ENCODE results near the gene SFTA2. TPM values are rescaled to one million over a fixed set of nuclear protein-coding genes. Genes with fewer than 3 reads are reported as not detected.
"Not testable (repeated sequence)": the region's sequence is repeated elsewhere in the genome, so short reads cannot be mapped to it uniquely, and the experiment has no call there.

The SFTA2 gene
- total RNA-seq, result not detected in 2 replicates

DNA sequence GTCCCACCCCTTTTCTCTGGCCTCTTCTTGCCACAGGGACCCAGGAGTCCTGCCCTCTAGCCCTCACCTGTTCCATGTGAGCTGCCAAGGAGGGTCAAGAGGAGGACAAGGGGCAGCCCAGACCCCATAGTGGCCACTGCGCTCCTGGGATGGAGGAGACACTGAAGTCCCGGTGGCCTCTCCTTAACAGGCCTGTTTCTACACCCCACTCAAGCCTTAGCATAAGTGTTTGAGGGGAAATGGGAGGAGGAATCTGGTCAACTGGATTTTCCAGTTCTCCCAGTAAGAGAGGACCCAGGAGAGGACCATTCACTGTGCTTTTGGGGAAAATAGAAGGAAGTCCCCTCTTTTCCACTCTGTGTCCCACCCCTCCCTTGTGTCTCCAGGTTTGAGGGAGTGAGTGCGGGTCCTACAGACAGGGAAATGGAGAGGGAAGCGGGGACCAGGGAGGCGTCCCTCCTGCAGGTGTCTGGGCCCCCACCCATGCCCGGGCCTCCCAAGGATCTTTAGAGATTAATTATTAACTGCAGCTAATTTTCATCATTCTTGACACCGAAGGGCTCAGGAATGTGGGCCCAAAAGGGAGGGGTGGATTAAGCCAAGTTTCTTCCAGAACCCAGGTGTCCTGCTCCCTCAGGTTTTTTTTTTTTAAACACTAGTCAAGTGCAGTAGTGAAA, at the start of gene SFTA2:
Gene SFTA2, minus strand, starts transcription at position 202 of the 677 bp plus-strand sequence. Its CDS starts 74 bp downstream, at position 128.
- intact Hi-C loops (cut with micrococcal nuclease), result no loop called here

DNA sequence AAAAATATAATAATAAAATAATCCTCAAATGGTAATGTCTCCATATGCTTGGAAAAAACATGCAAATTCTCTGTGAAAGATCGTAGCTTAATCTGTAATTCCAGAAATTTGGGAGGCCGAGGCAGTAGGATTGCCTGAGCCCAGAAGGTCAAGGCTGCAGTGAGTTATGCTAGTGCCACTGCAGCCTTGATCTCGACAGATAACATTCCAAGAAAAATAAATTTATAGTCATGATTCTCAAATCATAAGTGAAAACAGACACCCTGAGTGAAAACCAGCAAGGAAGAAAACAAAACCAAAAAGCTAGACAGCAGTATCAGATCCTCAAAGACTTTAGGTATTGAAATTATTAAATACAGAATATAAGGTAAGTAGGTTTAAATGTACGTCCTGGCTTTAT, 47.7 kb upstream of the SFTA2 start:
- intact Hi-C loops (cut with micrococcal nuclease), result no loop called here

DNA sequence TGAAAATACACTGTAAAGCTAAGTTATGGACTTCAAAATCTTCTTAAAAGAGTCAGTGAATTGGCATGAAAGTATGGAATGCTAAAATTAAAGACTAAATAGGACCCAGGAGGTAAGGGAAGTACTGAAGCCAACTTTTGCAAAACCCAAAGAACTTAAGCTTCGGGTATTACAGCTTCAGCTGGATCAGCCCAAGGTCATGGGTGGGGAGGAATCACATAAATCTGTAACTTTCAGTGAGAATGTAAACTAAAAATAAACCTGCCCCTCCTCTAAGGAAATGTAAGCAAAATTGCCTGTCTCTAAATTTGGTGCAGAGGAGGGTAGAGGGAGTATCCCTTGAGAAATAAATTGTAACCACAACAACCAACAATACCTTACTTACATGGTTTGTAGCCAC, 47.2 kb upstream of the SFTA2 start:
- intact Hi-C loops (cut with micrococcal nuclease), result no loop called here

DNA sequence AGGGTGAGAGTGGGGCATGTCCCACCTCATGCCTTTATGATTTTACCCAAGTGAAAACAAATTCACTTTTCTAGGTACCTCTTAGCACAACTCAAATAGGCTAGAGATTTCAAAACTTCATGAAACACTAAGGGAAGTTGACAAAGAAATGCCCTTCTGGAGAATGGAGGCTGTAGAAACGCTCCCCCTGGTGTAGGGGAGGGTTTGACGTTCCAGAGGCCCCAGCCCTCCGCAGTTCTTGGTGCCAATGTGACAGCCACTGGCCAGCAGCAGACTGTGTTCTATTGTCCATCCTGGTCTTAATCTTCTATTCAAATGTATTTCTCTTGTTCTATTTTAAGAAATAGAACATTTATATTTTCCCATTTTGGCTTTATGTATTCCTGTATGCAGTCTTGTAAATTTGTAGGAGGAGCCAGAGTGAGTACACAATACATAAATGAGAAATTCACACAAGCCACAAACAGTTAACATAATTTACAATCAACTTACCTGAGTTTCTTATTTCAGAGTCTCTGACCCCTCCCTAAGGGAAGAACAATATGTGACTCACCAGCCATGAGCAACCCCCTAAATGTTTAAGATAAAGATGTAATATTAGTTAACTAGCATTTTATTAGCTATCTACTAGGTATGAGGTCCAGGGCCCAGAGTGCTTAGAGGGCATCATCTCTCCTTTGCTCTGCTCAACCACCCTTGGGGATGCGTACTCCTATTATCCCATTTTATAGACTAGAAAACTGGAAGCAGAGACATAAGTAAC, 42.7 kb upstream of the SFTA2 start:
- intact Hi-C loops (cut with micrococcal nuclease), result no loop called here

DNA sequence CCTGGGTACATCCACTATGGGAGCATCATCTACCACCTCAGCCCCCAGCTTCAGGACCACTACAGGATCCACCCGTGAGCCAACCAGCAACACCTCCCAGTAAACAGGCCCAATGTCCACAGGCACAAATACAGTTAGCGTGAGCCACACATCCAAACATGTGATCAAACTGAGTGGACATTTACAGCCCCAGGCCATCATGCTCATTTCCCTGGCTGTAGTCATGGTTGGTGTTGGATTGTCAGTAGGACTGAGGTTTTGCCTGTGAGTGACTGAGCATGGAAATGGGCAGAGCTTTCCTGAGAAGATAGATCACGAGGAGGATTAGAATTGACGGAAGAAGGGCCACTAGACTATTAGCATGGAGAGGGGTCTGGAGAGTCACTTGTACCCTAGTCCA, 40.8 kb upstream of the SFTA2 start:
- intact Hi-C loops (cut with micrococcal nuclease), result no loop called here

DNA sequence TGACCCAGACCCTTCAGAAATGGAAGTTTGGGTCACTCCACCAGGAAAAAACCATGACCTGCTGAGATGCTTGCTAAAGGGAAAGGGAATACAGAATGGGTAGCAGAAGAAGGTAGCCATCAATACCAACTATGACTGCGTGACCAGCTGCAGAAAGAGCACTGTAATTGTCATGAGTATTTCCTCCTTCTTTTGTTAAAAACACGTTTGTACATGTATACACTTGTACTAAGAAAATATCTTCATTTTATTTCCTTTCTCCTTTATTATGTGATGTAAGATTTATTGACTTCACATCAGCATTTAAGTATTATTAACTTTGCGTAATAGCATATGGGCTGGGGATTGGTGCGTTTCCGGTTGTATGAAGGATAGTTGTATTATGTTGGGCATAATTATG, 39.0 kb upstream of the SFTA2 start:
- intact Hi-C loops (cut with micrococcal nuclease), result no loop called here

DNA sequence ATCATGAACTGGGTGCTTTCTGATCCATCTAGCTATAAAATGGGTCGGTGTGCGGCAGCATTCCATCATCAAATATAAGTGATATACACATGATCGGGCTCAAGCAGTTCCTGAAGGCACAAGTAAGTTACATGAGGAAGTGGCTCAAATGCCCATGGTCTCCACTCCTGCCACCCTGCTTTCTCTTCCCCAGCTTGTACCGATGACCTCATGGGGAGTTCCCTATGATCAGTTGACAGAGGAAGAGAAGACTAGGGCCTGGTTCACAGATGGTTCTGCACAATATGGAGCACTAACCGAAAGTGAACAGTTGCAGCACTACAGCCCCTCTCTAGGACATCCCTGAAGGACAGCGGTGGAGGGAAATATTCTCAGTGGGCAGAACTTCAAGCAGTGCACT, 37.2 kb upstream of the SFTA2 start:
- intact Hi-C loops (cut with micrococcal nuclease), result not testable (repeated sequence)

DNA sequence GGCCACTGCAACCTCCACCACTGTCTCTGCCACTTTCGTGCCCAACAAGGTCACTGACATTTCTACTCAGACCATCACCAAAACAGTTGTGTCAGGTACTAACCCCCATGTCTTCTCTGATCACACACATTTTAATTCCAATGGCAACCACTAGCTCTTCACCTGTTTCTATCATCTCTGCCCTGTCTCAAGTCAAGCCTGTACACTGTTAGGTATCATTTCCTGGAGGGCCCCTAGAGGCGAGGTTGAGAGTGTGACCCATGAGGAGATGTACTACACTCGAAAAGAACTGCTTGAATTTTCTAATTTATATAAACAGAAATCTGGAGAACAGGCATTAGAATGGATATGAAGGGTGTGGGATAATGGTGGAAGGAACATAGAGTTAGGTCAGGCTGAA, 34.2 kb upstream of the SFTA2 start:
- intact Hi-C loops (cut with micrococcal nuclease), result no loop called here

DNA sequence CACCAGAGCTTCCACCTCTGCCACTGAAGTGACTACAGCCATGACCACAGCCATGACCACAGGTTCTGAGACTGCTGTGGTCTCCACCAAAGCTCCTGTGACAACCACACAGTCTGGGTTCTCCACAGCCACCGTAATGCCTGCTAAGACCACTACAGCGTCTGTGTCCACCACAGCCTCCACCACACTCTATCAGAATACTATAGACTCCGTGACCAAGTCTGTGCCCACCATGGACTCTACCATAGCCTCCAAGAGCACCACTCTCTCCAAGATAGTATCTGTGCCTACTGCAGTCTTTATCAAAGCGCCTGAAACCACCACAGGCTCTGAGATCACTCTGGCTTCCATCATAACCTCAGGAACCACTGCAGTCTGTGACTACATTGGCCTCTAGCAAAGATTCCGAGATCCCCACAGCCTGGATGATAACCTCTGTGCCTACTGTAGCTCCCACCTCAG, 33.2 kb upstream of the SFTA2 start:
- intact Hi-C loops (cut with micrococcal nuclease), result no loop called here

DNA sequence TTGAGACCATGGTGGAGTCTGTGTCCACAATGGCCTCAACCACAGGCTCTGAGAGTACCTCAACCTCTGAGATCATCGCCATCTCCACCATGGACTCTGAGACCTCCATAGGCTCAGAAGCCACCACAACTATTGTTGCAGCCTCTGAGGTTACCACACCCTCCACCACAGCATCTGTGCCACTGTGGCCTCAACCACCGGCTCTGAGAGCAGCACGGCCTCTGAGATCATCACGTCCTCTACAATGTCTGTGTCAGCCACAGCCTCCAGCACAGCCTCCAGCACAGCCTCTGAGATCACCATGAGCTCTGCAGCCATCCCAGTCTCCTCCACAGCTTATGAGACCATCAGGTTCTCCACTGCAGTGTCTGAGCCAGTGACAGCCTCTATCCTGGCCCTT, 32.1 kb upstream of the SFTA2 start:
- intact Hi-C loops (cut with micrococcal nuclease), result loop anchor here (1.0 kb wide), 1 partner anchor 9 kb away; no protein-coding TSS in a partner anchor

DNA sequence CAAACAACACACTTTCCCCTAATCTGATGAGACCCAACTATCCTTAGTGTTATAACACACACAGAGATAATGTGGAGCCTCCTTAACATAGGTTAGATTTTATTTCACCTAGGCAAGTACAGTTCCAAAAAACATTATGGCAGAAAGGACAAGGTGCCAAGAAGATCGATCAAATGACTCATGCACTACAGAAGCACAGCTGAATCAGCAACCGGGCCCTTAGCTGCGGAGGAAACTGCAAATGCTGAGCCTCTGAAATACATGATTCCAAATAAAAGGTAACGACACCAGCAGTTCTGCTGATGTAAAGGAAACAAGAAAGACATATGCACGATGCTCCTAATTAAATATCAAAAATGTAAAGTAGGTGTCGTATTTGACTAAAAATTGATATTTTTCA, 31.7 kb upstream of the SFTA2 start:
- intact Hi-C loops (cut with micrococcal nuclease), result loop anchor here (1.0 kb wide), 1 partner anchor 8 kb away; no protein-coding TSS in a partner anchor

DNA sequence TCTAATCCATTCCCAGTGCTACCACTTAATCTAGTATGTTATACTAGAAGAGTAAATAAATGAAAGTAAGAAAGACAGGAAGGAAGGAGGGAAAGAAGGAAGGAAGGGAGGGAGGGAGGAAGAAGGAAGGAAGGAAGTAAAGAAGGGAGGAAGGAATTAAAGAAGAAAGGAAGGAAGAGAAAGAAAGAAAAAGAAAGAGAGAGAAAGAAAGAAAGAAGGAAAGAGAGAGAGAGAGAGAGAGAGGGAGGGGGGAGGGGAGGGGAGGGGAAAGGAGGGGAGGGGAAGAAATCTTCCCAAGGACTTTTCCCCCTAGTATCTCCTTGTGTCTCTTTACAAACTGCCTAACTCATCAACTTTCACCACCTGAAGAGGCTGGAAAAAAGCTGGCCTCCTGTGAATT, 30.7 kb upstream of the SFTA2 start:
- intact Hi-C loops (cut with micrococcal nuclease), result no loop called here

DNA sequence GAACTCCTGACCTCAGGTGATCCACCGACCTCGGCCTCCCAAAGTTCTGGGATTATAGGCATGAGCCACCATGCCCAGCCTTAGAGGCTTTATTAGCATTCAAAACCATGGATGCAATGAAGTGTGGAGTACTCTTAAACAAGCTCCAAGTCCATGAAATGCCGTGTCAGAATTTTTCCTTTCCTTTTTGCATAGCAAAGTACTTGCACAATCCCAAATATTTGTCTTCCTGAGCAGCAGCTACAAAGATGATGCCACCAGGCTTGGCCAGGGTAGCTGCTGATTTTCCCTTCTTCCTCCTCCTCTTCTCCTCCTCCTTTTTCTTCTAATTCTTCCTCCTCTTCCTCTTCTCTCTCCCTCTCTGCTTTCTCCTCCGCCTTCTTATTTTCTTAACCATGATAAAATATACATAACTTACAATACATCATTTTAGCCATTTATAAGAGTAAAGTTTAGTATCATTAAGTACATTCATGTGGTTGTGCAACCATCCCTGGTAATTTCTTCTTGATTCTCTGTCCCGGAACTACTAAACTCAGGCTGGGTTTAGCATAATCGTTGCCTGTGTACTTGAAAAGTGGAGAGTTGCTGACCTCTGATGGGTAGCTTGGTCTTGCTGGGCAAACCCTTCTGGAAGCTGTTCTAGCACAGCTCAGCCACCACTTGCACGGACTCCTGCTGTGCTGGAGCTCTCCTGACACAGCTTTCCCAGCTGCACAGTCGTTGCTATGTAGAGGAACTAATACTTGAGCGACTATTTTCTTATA, 29.1 kb upstream of the SFTA2 start:
- intact Hi-C loops (cut with micrococcal nuclease), result no loop called here

DNA sequence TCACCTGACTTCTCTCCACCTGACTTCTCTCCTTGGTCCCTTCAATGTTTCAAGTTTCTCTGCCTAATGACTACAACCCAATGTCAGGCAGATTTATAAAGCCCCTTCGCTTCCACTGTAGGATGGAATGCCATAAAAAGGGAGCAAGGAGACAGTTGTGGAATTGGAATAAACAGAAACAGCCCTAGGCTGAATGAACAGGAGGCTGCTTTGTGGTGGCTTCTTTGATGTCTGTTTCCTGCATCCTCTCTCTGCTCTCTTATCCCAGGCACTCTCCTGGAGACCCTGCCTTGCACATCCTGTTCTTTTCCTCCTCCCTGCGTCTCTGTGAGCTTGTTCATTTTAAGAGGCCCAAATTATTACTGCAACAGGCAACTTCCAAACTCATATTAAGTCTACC, 25.7 kb upstream of the SFTA2 start:
- intact Hi-C loops (cut with micrococcal nuclease), result no loop called here

DNA sequence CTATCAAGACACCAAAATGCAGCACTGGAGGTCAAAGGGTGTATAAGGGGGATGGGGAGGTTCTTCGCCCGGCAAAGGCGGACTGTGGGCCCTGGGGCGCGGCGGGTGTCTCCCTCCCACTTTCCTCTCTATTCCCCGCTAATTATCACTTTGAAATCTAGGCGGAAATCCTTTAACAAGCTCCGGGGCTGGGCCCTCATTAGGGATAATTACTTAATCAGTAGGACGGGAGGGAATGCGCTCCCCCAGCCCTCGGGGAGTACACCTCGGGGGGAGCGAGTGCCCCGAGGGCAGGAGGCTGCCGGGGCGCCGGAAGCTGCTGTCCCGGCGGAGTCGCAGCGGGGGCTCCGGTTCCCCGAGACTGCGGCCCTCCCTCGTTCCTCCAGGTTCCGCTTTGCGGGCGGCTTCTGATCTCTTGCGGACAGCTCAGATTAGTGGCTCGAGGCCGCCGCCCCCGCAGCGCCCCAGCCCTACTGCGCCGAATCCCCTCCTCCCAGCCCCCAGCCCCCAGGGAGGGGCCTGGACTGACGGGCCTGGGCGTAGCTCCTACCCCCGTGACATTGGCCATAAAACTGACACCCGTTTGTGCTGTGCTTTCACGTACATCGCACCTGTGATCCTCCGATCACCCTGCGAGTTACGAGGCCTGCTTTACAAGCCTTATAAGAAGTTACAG, 23.5 kb upstream of the SFTA2 start:
- intact Hi-C loops (cut with micrococcal nuclease), result loop anchor here (1.0 kb wide), 1 partner anchor 9 kb away; no protein-coding TSS in a partner anchor

DNA sequence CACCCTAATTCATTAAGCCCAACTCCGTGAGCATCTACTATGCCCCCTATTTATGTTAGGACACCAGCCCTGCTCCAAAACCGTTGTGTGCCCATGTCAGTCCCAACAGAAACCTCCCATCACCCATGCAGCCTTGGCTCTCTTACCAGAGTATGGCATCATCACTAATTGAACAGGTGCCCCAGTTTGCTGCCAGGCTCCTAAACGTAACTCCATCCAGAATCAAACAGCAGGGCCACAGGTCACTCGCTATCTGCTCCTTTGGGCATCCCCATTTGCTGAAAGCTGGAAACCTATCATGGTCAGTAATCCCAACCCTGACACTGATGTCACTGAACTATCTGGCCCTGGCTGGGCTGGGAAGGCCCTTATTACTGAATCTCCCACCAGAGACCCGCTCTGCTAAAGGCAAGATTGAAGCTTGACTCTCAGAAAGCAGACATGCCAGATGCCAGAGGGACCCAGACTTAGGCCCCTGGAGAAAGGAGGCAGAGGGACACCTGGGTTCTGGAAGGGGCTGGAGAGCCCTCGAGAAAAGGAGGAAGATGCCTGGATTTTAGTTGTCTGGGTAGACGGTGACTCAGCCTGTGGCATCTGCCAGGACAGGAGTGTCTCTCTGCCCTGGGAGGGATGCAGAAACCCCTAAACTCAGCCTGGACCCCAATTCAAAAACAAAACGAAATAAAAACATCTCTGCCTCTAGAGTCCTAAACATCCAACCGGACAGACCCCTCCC, 22.8 kb upstream of the SFTA2 start:
- intact Hi-C loops (cut with micrococcal nuclease), result loop anchor here (1.0 kb wide), 1 partner anchor 10 kb away; no protein-coding TSS in a partner anchor

DNA sequence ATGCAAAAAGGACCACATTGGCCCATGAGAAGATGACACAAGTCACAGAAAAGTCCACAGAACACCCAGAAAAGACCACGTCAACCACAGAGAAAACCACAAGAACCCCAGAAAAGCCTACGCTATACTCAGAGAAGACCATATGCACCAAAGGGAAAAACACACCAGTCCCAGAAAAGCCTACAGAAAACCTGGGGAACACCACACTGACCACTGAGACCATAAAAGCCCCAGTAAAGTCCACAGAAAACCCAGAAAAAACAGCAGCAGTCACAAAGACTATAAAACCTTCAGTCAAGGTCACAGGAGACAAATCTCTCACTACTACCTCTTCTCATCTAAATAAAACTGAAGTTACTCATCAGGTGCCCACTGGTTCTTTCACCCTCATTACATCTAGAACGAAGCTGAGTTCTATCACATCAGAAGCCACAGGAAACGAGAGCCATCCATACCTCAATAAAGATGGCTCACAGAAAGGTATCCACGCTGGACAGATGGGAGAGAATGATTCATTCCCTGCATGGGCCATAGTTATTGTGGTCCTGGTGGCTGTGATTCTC, 20.0 kb upstream of the SFTA2 start:
- intact Hi-C loops (cut with micrococcal nuclease), result no loop called here

DNA sequence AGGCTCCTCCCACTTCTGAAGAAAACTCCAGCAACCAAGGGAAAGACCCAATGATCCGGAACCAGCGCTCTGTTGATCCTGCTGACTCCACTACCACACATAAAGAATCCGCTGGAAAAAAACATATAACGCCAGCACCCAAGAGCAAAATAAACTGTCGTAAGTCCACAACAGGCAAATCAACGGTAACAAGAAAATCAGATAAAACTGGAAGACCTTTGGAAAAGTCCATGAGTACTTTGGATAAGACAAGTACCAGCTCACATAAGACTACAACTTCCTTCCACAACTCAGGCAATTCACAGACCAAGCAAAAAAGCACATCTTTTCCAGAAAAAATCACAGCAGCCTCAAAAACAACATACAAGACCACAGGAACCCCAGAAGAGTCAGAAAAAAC, 16.8 kb upstream of the SFTA2 start:
- intact Hi-C loops (cut with micrococcal nuclease), result no loop called here

DNA sequence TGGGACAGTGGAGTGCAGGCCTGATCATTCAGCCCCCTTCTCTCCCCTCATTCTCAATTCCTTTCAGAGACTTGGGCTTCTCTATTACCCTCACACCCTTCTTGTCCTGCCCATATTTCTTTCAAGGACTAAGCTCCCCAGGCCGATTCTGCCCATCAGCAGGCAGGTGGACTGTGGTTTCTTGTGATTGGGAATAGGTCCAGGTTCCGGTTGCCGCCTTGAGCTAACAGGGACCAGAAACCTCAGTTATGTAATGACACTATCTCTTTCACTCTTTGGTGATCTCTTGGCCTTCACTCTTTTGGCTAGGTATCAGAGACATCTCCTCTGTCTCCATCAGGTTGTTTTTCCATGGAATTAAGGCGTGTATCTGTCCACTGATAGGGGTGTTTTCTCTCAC, 15.3 kb upstream of the SFTA2 start:
- intact Hi-C loops (cut with micrococcal nuclease), result no loop called here

DNA sequence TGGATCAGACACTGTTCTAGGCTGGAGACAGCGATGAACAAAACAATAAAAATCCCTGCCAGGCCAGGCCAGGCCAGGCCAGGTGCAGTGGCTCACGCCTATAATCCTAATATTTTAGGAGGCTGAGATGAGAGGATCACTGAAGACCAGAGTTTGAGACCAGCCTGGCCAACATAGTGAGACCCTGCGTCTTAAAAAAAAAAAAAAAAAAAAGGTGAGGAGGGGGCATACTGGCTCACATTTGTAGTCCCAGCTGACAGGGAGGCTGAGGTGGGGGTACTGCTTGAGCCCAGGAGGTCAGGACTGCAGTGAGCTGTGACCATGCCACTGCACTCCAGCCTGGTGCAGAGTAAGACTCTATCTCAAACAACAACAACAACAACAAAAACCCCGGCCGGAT, 13.3 kb upstream of the SFTA2 start:
- intact Hi-C loops (cut with micrococcal nuclease), result no loop called here
